Measurements from ENCODE around the gene ARHGAP35. TPM values are rescaled to one million over a fixed set of nuclear protein-coding genes. Genes with fewer than 3 reads are reported as not detected.

The ARHGAP35 gene
- total RNA-seq, 4 donors from 2014 or later: 36.5 to 66.7 (median 50.9) TPM

- TF ChIP-seq CTCF (IDR thresholded peaks at IDR 0.05; ENCODE audit: low read depth): no peak
Measured at GRCh38 chr19:46880431-46880830, 19.6 kb downstream of the ARHGAP35 start.

GRCh38 chr19:46881092-46881491 lies 20.3 kb downstream of the ARHGAP35 start:
- TF ChIP-seq CTCF (IDR thresholded peaks at IDR 0.05; ENCODE audit: low read depth): no peak

- TF ChIP-seq CTCF (IDR thresholded peaks at IDR 0.05; ENCODE audit: low read depth): no peak
Measured at GRCh38 chr19:46882034-46882433, 21.2 kb downstream of the ARHGAP35 start.

- no peak for TF ChIP-seq CTCF (IDR thresholded peaks at IDR 0.05; ENCODE audit: low read depth)
Measured at GRCh38 chr19:46885411-46885810, 24.6 kb downstream of the ARHGAP35 start.

GRCh38 chr19:46886546-46887239 lies 25.9 kb downstream of the ARHGAP35 start:
- TF ChIP-seq CTCF (IDR thresholded peaks at IDR 0.05; ENCODE audit: low read depth): no peak

- TF ChIP-seq CTCF (IDR thresholded peaks at IDR 0.05; ENCODE audit: low read depth): no peak
Measured at GRCh38 chr19:46887240-46887782, 26.5 kb downstream of the ARHGAP35 start.

GRCh38 chr19:46890423-46891170 lies 29.8 kb downstream of the ARHGAP35 start:
- no peak for TF ChIP-seq CTCF (IDR thresholded peaks at IDR 0.05; ENCODE audit: low read depth)

All from subcutaneous adipose tissue (tissue), 4 donors.